A204.1 (cell line): ENCODE results near the gene PDF.

Source experiments
- FAIRE-seq: peaks from 2 replicates; lab custom pipeline; 2012; peaks lifted over from hg19 to GRCh38; lab: Jason Lieb, UNC

PDF gene

DNA sequence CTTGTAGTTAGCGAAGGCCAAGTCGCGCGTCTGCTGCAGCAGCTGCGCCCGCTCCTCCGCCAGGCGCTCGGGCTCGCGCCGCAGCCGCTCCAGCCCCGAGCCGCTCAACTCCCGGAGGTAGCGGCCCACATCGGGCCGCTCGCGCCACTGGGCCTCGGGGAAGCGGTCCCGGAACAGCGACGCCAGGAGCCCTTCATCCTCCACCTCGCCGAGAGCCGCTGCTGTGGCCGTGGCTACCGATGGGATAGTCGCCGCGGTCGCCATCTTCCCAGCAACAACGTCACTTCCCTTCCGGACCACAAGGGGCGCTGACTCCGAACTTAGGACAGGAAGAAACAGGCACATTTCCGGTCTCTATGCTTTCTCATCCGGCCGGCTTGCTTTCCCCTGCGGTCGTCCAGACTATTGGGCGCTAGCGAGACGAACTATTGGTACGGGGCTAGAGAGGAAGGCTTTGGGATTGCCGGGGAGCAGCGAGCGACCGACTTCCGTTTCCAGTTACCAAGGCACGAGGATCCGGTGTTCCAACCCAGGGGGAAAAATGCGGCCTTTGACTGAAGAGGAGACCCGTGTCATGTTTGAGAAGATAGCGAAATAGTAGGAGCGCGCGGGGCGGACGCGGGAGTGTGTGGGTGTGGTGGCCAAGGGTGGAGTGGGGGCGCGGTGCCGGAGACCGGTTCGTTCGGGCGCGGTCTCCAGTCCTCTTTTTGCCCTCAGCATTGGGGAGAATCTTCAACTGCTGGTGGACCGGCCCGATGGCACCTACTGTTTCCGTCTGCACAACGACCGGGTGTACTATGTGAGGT is 9.1 kb upstream of the PDF start, which contains the start of the genes COG8 and NIP7:
Gene COG8 (minus strand): TSS at position 276 of the 806 bp plus-strand sequence. CDS start 12 bp downstream, at position 264.
Gene NIP7 (plus strand): TSS at position 484 of the 806 bp plus-strand sequence. CDS start 58 bp downstream, at position 542.
- peak; percentile 98 for FAIRE-seq

DNA sequence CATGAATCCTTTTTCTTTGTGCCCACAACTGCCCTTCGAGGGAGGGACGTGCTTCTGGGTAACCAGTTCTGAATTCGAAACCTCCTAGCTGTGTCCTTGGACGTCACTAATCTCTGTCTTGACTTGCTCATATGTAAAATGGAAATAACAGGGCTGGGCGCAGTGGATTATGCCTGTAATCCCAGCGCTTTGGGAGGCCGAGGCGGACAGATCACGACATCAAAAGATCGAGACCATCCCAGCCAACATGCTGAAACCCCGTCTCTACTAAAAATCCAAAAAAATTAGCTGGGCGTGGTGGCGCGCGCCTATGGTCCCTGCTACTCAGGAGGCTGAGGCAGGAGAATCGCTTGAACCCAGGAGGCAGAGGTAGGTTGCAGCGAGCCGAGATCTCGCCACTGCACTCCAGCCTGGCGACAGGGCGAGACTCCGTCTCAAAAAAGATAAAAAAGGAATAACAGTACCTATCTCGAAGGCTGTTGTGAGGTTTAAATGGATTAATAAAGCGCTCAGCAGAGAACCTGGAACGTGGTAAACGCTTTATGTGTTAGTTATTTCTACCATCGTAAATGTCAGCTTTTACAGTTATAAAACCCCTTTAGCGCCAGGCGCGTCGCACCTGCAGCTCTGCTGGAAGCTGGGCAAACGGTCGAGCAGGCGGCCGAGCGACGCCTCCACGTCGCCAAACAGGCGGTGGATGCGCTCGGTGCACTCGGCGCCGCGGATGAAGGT is 8.3 kb upstream of the PDF start:
- FAIRE-seq, result no peak

- no peak for FAIRE-seq
Observed at GRCh38 chr16:69334696-69335095, 4.3 kb upstream of the PDF start.

DNA sequence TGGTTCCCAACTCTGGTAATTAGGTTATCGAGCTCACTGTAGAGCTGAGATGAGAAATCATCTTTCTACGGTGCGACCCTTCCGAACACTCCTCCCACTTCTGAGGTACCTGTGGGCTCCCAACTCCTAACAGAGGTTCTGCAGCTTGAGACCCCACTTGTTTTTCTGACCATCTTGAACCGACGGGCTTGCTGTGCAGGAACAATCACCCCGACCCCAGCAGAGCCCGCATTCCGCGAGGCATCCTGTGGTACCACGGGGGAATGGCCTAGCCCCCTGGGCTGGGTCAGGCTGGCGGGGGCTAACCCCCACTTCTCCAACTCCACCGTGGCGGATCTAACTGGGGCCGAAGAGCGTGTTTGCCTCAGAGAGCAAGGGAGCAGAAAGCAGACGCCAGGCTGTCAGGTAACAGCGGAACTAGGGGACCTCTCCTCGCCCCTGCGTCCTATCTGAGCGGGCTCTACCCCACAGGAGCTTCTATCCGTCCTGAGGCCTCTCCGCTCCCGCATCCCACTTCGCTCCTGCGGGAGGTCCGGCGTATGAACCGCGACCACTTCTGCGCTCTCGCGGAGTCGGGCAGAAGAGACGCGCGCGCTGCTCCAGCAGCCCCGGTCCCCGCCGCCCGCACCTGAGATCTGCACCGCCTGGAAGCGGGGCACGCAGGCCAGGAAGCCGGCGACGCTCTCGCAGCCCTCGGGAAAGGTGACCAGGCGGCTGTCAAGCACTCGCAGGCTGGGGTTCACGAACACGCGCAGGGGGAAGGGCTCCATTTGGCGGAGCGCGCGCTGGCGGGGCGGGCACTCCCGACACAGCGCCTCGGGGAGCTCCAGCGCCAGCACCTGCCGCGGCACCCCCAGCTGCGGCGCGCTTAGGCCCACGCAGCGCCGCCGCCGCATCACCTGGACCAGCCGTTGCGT is 761 bp downstream of the PDF start:
- FAIRE-seq, result no peak

DNA sequence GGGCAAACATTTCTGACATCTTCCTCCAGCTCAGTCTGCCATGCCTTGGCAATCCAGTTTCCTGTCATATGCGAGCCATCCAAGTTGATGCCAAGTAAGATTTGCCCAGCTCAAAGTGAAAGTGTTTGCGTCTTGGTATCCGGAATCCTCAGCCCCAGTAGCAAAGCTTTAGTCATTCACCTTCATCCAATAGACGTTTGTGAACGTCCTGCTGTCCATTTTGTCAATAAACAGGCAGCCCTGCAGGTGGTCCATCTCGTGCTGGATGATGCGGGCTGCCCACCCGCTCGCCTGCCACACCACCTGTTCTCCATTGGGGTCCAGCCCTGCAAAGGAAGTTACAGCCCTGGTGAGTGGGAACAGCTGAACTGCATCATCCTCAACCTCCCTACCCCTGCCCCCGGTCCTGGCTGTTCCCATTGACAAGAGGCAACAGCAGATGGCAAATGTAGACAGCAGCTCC is 1.5 kb downstream of the PDF start:
- FAIRE-seq, result no peak

- FAIRE-seq, result no peak
Observed at GRCh38 chr16:69327585-69328310, 2.6 kb downstream of the PDF start.

- FAIRE-seq, result no peak
Observed at GRCh38 chr16:69326172-69326873, 4.1 kb downstream of the PDF start.

- FAIRE-seq, result no peak
Observed at GRCh38 chr16:69325784-69326171, 4.6 kb downstream of the PDF start.

- no peak for FAIRE-seq
Observed at GRCh38 chr16:69324585-69325253, 5.7 kb downstream of the PDF start.

- FAIRE-seq, result no peak
Observed at GRCh38 chr16:69324013-69324531, 6.3 kb downstream of the PDF start.

GRCh38 chr16:69323415-69323814 is 7.0 kb downstream of the PDF start:
- FAIRE-seq, result no peak

GRCh38 chr16:69322343-69322742 is 8.0 kb downstream of the PDF start:
- FAIRE-seq, result no peak

DNA sequence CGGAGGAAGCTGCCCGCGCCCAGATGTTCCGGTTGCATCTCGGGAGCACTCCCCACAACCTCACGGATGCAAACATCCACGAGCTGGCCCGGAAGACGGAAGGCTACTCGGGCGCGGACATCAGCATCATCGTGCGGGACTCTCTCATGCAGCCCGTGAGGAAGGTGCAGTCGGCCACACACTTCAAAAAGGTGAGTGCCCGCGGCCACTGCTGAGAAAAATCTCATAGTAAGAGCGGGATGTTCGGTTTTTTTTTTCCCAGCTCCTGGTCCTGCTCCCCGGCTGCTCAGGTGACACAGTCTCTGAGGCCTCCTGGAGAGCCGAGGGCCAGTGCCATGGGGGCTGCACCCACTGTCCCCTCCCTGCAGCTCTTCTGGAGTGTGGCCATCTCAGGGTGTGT is 9.3 kb downstream of the PDF start:
- FAIRE-seq, result no peak

DNA sequence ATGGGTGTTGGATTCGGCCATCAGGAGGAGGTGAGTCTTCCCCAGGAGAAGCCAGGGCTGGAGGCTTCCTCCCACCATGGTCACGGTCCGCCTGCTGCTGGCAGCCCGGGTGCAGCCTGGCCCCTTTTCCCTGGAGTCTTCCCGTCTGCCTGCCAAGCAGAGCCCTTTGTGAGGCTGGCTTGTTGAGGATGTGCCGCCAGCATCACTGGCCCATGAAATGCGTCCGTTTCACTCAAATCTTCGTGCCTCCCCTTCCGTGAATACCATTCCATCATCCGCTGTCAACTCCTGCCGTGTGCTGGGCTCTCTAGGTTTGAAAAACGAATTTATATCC is 9.7 kb downstream of the PDF start:
- FAIRE-seq, result no peak

- no peak for FAIRE-seq
Observed at GRCh38 chr16:69319826-69320739, 10.3 kb downstream of the PDF start.

- FAIRE-seq, result no peak
Observed at GRCh38 chr16:69319381-69319780, 11.0 kb downstream of the PDF start.

- no peak for FAIRE-seq
Observed at GRCh38 chr16:69318911-69319289, 11.5 kb downstream of the PDF start.

- FAIRE-seq, result no peak
Observed at GRCh38 chr16:69318177-69318910, 12.0 kb downstream of the PDF start.
